ENCODE measurements around the gene KRT84. TPM values are rescaled to one million over a fixed set of nuclear protein-coding genes. Genes with fewer than 3 reads are reported as not detected.

The KRT84 gene
- total RNA-seq, 1 experiment from 2014 or later = not detected

- Mint-ChIP-seq H3K9me3 (ENCODE audit: unreplicated experiment) (no peaks in the 10 kb centered on the region), H3K4me1 (ENCODE audit: insufficient read depth, unreplicated experiment) (no peaks in the 10 kb centered on the region), H3K27me3 (ENCODE audit: insufficient read depth, unreplicated experiment) (peaks cover 30% of the 10 kb centered on the region), H3K4me3 (ENCODE audit: unreplicated experiment) (no peak overlapping the region), H3K27ac (ENCODE audit: low read depth, unreplicated experiment) (no peak overlapping the region), H3K36me3 (ENCODE audit: insufficient read depth, unreplicated experiment) (no peaks in the 10 kb centered on the region)
- ChIA-PET CTCF (interaction anchor here (0.7 to 1.3 kb wide), 2 partner anchors 9 to 24 kb away, joined by 3 to 4 read pairs; no protein-coding TSS in a partner anchor), POLR2A (interaction anchor here (0.7 kb wide), 1 partner anchor 38 kb away, joined by 4 read pairs; no protein-coding TSS in a partner anchor)
- DNase-seq (ENCODE audit: unreplicated experiment) = no peak
- intact Hi-C loops (cut with micrococcal nuclease) = no loop called here
- BruUV-seq (replicated peaks) = no TSS peak
- no peak for TF ChIP-seq CTCF (IDR thresholded peaks at IDR 0.05; ENCODE audit: unreplicated experiment)
Observed at GRCh38 chr12:52356031-52356761, 29.3 kb downstream of the KRT84 start.

DNA sequence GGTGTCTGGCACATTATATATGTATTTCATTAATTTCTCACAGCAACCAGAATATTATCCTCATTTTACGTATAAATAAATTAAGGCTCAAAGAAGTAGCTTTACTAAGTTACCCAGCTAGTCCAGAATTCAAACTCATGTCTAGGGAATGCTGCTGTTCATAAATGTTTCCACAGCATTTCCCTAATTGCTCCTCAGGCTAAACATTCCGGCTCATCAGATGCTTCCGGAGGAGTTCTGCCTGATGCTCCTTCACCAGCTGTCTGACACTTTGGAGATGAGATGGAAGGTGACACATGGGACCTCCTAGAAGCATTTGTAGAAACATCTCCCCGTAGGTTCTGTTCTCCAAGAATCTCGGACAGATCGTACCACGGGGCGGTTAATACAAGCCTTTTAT lies 30.3 kb downstream of the KRT84 start:
- intact Hi-C loops (cut with micrococcal nuclease) = no loop called here
- H3K27me3 Mint-ChIP-seq (ENCODE audit: insufficient read depth, unreplicated experiment) = peaks cover 30% of the 10 kb centered on the region
- no peak for TF ChIP-seq CTCF (IDR thresholded peaks at IDR 0.05; ENCODE audit: unreplicated experiment)

DNA sequence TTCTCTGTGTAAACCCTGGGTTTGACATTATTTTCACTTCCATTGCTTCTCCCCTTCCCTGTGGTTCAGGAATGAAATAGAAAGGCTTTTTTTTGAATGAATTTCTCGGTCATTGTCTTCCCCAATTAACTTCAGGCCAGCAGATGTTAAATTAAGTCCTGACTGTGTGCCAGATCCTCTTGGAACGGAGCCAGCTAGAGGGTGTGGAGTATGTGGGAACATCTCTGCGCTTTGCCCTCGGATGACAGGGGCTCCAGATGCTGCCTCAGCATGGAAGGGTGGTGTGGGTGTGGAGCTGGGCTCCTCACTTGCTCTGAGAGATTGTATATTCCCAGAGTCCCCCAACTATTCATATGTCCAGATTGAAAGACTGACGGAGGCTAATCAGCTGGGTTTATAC lies 31.3 kb downstream of the KRT84 start:
- Mint-ChIP-seq H3K4me3 (ENCODE audit: unreplicated experiment) (no peak overlapping the region), H3K27me3 (ENCODE audit: insufficient read depth, unreplicated experiment) (peaks cover 30% of the 10 kb centered on the region), H3K9me3 (ENCODE audit: unreplicated experiment) (no peaks in the 10 kb centered on the region), H3K4me1 (ENCODE audit: insufficient read depth, unreplicated experiment) (peaks cover 3% of the 10 kb centered on the region), H3K36me3 (ENCODE audit: insufficient read depth, unreplicated experiment) (no peaks in the 10 kb centered on the region), H3K27ac (ENCODE audit: low read depth, unreplicated experiment) (no peak overlapping the region)
- BruUV-seq (replicated peaks) = no TSS peak
- intact Hi-C loops (cut with micrococcal nuclease) = no loop called here
- CTCF ChIA-PET = interaction anchor here (0.7 to 0.8 kb wide), 2 partner anchors 27 to 626 kb away, joined by 4 to 6 read pairs; no protein-coding TSS in a partner anchor
- POLR2A ChIA-PET = no interaction called here
- DNase-seq (ENCODE audit: unreplicated experiment) = peak; percentile 20
- TF ChIP-seq CTCF (IDR thresholded peaks at IDR 0.05; ENCODE audit: unreplicated experiment) = no peak

More for the DNA sequence above, 30.3 kb downstream of the KRT84 start:
- BruUV-seq (replicated peaks) = no TSS peak
- no peaks in the 10 kb centered on the region for H3K4me1 Mint-ChIP-seq (ENCODE audit: insufficient read depth, unreplicated experiment)
- no peak overlapping the region for H3K27ac Mint-ChIP-seq (ENCODE audit: low read depth, unreplicated experiment)
- no peak overlapping the region for H3K4me3 Mint-ChIP-seq (ENCODE audit: unreplicated experiment)
- H3K9me3 Mint-ChIP-seq (ENCODE audit: unreplicated experiment) = no peaks in the 10 kb centered on the region
- ChIA-PET POLR2A (no interaction called here), CTCF (interaction anchor here (0.5 to 1.3 kb wide), 5 partner anchors 8 to 636 kb away, joined by 3 to 4 read pairs (median 4); no protein-coding TSS in a partner anchor)
- H3K36me3 Mint-ChIP-seq (ENCODE audit: insufficient read depth, unreplicated experiment) = no peaks in the 10 kb centered on the region
- no peak for DNase-seq (ENCODE audit: unreplicated experiment)

DNA sequence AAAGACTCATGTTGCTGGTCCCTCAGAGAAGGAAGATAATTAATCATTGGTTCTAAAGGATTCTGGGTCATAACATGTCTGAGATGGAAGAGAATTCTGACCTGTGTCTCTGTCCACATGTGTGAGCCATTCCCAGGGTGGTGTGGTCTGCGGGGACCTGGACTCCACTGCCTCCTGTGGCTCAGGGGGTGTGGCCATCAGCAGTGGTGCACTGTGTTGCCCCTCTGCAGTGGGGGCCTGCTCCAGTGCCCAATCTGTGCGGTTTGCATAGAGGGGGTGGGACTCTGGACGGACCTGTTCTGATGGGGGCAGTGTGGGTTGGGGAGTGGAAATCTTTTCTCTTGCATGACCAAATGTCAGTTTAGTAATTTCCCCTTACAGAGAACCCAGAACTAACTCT lies 31.7 kb downstream of the KRT84 start:
- POLR2A ChIA-PET = no interaction called here
- H3K36me3 Mint-ChIP-seq (ENCODE audit: insufficient read depth, unreplicated experiment) = no peaks in the 10 kb centered on the region
- peaks cover 7% of the 10 kb centered on the region for H3K4me1 Mint-ChIP-seq (ENCODE audit: insufficient read depth, unreplicated experiment)
- intact Hi-C loops (cut with micrococcal nuclease) = no loop called here
- no TSS peak for BruUV-seq (replicated peaks)
- H3K9me3 Mint-ChIP-seq (ENCODE audit: unreplicated experiment) = no peaks in the 10 kb centered on the region
- no peak overlapping the region for H3K4me3 Mint-ChIP-seq (ENCODE audit: unreplicated experiment)
- no peak for TF ChIP-seq CTCF (IDR thresholded peaks at IDR 0.05; ENCODE audit: unreplicated experiment)
- peaks cover 30% of the 10 kb centered on the region for H3K27me3 Mint-ChIP-seq (ENCODE audit: insufficient read depth, unreplicated experiment)
- DNase-seq (ENCODE audit: unreplicated experiment) = no peak
- CTCF ChIA-PET = interaction anchor here (0.8 to 1.3 kb wide), 2 partner anchors 196 to 626 kb away, joined by 4 read pairs; no protein-coding TSS in a partner anchor
- H3K27ac Mint-ChIP-seq (ENCODE audit: low read depth, unreplicated experiment) = no peak overlapping the region

Data from MCF 10A (cell line).